Colonic mucosa (tissue), 4 donors: ENCODE data around the gene ARHGAP42. TPM values are rescaled to one million over a fixed set of nuclear protein-coding genes. Genes with fewer than 3 reads are reported as not detected.

ENCODE experiments used
- DNase-seq: peaks from one replicate; pipeline ENCODE4 v3.0.0-alpha.2; 2020
- H3K27ac ChIP-seq: fragments of 200-600 bp; one replicate; pipeline ENCODE4 v1.8.0; 2021
- H3K27me3 ChIP-seq: fragments of 200-600 bp; one replicate; pipeline ENCODE4 v1.8.0; 2021
- H3K36me3 ChIP-seq: fragments of 200-600 bp; one replicate; pipeline ENCODE4 v1.8.0; 2021
- H3K4me1 ChIP-seq: fragments of 200-600 bp; one replicate; pipeline ENCODE4 v1.8.0; 2021; ENCODE audit warnings: mild to moderate bottlenecking
- H3K4me3 ChIP-seq: fragments of 200-600 bp; one replicate; pipeline ENCODE4 v1.8.0; 2021
- H3K9ac ChIP-seq, 2 donors: one replicate each; pipeline ENCODE4 v1.7.0; 2013; ENCODE audit warnings: control low read depth in 2 of 2, low read depth in 2 of 2, low read length in 2 of 2
- H3K9me3 ChIP-seq: fragments of 200-600 bp; one replicate; pipeline ENCODE4 v1.8.0; 2021
- intact Hi-C: fragments of 100-400 bp; cut with DNase I; formaldehyde crosslinking; loops from one replicate; pipeline ENCODE4 v1.14.1; 2022
- total RNA-seq, 2 donors: library from RNA; stranded (reverse); fragmentation: NEBNext Ultra II Directional in 1 of 2; extraction: Animal tissue kit (Norgen Biotek cat#: 25700) in 1 of 2; gene quantifications; one replicate each; pipeline ENCODE4 v1.2.1, GENCODE V29; 2021
- TF ChIP-seq, protein P1 (sequence below): fragments of 200-600 bp; IDR thresholded peaks from one replicate; pipeline ENCODE4 v1.8.0; 2022; ENCODE audit warnings: antibody characterized with exemption, mild to moderate bottlenecking
- donor health status: healthy.
- donor health status: DM: no; HTN: no; CAD: no.
- donor health status: DM: no; HTN: no; CAD: no.

Gene ARHGAP42
- total RNA-seq, 2 donors from 2014 or later, result 13.4 to 15.9 TPM

DNA sequence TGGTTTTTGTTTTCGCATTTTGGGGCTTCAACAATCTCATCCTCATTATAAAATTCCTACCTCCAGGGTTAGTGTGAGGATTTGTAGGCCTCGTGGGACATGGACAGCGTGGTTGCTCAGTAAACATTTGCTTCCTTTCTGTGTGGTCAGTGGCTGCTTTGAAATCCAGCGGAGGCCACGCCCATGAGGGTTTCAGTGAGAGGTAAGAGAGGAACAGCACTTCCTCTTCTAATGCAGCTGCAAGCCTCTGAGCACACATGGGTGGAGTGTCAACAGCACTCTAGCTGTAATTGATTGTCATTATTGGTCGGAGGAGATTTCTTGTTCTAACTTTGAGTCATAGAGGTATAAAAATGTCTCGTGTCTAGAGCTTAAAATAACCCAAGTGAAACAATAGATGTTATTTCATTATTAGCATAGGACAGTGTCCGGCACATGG is 6.0 kb upstream of the ARHGAP42 start:
- peak; percentile 84 for DNase-seq
- TF ChIP-seq, protein P1, sequence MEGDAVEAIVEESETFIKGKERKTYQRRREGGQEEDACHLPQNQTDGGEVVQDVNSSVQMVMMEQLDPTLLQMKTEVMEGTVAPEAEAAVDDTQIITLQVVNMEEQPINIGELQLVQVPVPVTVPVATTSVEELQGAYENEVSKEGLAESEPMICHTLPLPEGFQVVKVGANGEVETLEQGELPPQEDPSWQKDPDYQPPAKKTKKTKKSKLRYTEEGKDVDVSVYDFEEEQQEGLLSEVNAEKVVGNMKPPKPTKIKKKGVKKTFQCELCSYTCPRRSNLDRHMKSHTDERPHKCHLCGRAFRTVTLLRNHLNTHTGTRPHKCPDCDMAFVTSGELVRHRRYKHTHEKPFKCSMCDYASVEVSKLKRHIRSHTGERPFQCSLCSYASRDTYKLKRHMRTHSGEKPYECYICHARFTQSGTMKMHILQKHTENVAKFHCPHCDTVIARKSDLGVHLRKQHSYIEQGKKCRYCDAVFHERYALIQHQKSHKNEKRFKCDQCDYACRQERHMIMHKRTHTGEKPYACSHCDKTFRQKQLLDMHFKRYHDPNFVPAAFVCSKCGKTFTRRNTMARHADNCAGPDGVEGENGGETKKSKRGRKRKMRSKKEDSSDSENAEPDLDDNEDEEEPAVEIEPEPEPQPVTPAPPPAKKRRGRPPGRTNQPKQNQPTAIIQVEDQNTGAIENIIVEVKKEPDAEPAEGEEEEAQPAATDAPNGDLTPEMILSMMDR, result no peak
- Histone ChIP-seq H3K4me3 (no peak overlapping the region), H3K9ac (no peak overlapping the region), H3K9me3 (no peaks in the 10 kb centered on the region), H3K4me1 (no peaks in the 10 kb centered on the region), H3K27ac (no peak overlapping the region), H3K27me3 (no peaks in the 10 kb centered on the region), H3K36me3 (no peaks in the 10 kb centered on the region)
- intact Hi-C loops, result loop anchor here (10.0 kb wide), 1 partner anchor 254 kb away; no protein-coding TSS in a partner anchor

DNA sequence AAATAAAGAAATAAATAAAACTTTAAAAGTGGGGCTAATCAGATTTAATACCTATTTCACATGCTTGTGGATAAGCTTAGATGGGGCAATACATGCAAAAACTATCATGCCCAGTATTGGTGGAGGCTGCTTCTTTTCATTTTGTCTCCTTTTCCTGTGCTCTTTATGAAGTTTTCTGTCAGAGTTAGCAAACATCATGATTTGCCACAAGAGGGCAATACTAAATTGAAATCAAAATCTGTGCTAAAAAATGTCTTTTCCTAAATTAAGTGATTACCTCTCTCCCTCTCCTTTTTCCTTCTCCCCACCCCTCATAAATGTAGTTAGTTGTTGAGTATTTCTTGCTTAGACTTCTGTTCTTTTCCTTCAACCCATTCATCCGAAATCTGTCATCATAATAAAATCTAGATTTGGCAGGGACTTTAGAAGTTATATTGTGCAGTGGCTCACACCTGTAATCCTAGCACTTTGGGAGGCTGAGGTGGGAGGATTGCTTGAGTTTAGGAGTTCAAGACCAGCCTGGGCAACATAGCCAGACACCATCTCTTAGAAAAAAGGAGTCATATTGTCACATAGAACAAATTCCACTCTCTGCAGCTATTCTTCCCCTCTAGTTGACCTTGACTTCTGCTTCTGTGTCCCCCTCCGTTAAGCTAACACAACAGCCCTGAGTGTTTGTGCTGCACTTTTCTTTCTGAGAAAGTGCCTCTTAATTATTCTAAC is 4.7 kb upstream of the ARHGAP42 start:
- no peak for DNase-seq
- Histone ChIP-seq H3K4me3 (no peak overlapping the region), H3K9me3 (no peaks in the 10 kb centered on the region), H3K9ac (no peak overlapping the region), H3K36me3 (no peaks in the 10 kb centered on the region), H3K27ac (no peak overlapping the region), H3K27me3 (no peaks in the 10 kb centered on the region), H3K4me1 (no peaks in the 10 kb centered on the region)
- intact Hi-C loops, result loop anchor here (10.0 kb wide), 1 partner anchor 252 kb away; no protein-coding TSS in a partner anchor
- TF ChIP-seq, protein P1, result peak; percentile 55

DNA sequence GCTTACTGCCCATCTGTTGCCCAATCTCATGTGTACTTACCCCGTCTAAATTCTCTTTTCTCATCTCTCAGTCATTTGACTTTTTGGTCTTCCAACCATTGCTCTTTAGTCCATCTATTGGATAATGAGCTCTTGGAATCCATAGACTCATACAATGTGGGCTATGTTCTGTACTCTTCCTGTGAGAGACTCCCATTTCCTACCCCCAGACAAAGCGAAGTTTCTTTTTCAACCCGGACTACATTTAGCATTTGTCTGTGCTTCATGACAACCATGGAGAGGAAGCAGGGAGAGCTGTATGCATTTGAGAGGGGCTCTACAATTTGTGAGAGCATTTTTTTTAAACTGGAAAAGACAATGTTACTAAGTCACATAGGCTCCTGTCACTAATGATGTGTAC is 4.0 kb upstream of the ARHGAP42 start:
- TF ChIP-seq, protein P1, result no peak
- H3K4me1 ChIP-seq, result no peaks in the 10 kb centered on the region
- intact Hi-C loops, result loop anchor here (10.0 kb wide), 1 partner anchor 252 kb away; no protein-coding TSS in a partner anchor

DNA sequence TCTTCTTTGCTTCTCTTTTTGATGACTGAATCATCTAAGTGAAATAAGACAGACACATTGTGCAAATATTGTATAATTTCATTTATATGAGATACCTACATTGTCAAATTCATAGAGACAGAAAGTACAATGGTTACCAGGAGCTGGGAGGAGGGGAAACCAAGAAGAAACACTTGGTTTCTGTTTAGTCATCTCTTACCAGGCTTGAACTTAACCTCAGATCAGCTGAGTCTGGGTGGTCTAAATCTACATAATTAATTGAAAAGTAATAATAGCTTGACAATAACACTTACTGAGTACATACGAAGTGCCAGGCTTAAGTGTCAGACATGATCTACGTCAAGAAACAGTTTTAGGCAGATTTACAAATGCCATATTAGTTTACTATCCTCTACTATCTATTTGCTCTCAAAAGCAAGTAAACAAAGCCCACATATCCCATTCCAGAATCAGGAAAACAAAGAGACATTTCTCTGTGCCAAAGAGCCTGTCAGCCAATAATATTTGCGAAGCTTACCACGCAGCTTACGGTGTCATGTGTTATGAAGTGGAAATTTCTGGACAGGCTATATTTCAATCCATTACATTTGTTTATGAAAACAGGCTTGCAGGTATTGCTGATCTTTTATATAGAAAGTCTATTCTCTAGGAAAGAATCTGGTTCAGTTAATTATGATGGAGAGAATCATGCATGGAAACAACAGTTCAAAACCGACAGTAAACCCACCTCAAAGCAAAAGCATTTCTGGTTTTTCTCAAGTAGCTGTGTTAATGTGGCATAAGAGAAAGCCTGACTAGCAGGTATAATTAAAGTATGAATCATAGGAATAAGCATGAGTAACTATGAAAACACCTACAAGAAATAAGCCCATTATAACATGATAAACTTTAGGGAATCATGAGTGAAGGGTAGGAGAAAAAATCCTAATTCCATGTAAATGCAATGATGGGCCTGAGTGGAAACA is 2.7 kb upstream of the ARHGAP42 start:
- DNase-seq, result no peak
- H3K4me1 ChIP-seq, result no peaks in the 10 kb centered on the region
- no peaks in the 10 kb centered on the region for H3K36me3 ChIP-seq
- no peaks in the 10 kb centered on the region for H3K27me3 ChIP-seq
- H3K9ac ChIP-seq, result no peak overlapping the region
- TF ChIP-seq, protein P1, result no peak
- intact Hi-C loops, result loop anchor here (5.0 to 10.0 kb wide), 2 partner anchors 168 to 250 kb away; no protein-coding TSS in a partner anchor
- H3K4me3 ChIP-seq, result no peak overlapping the region
- H3K9me3 ChIP-seq, result no peaks in the 10 kb centered on the region
- no peak overlapping the region for H3K27ac ChIP-seq

More for the DNA sequence above, 4.0 kb upstream of the ARHGAP42 start:
- Histone ChIP-seq H3K4me3 (no peak overlapping the region), H3K36me3 (no peaks in the 10 kb centered on the region), H3K9ac (no peak overlapping the region), H3K9me3 (no peaks in the 10 kb centered on the region), H3K27ac (no peak overlapping the region), H3K27me3 (no peaks in the 10 kb centered on the region)
- no peak for DNase-seq

DNA sequence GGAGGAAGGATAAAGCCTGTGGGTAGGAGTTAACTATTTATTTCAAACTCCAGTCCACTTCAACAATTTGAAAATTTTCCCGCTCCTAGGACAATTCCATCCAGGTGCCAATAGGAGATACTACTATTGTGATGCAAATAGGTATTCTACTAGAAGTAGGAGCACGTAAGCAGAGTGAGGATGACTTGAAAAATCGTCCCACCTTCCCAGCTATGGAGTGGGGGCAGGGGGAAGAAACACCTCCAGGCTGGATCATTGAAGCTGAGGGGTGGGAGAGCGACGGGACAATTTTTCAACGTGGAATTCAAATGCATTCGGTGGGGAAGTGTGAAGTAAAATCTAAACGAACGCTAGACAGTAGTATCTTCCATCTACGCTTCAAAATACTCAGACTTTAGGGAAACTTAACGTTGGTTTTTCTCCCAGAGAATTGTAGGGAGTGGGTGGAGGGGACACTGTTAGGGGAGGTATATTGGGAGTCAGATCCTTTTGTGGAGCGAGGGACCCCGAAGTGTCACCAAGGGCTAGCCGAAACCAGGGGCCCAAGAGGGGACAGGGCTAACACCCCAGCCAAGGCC is 523 bp upstream of the ARHGAP42 start:
- Histone ChIP-seq H3K9me3 (no peaks in the 10 kb centered on the region), H3K36me3 (no peaks in the 10 kb centered on the region), H3K9ac (peak overlapping the region; percentile 52 to 77), H3K27me3 (no peaks in the 10 kb centered on the region), H3K4me1 (no peaks in the 10 kb centered on the region), H3K27ac (peak overlapping the region; percentile 66), H3K4me3 (peak overlapping the region; percentile 72)
- TF ChIP-seq, protein P1, result no peak
- DNase-seq, result no peak
- intact Hi-C loops, result loop anchor here (5.0 to 10.0 kb wide), 2 partner anchors 166 to 248 kb away; no protein-coding TSS in a partner anchor
